Left lobe of liver (tissue), 2 donors: Measurements from ENCODE around the gene MUC5B. TPM values are rescaled to one million over a fixed set of nuclear protein-coding genes. Genes with fewer than 3 reads are reported as not detected.
A peak's percentile ranks its signal among the peaks of the same experiment; 100 is the strongest.
"Not testable (repeated sequence)": the region's sequence is repeated elsewhere in the genome, so short reads cannot be mapped to it uniquely, and the experiment has no call there.

Source experiments
- ATAC-seq: fragments of 200-7000 bp; cut with Tn5 transposase; one replicate; pipeline ENCODE4 v1.9.1; 2020; ENCODE audit warnings: mild to moderate bottlenecking, moderate library complexity
- DNase-seq: peaks from one replicate; pipeline ENCODE4 v3.0.0-alpha.2; 2020; ENCODE audit warnings: low spot score
- total RNA-seq: library from RNA; stranded (reverse); gene quantifications from one replicate; pipeline ENCODE4 v1.2.1, GENCODE V29; 2021
- donor health status: DM: no; HTN: no; CAD: no; lungs with moderate emphysema.
- donor health status: DM: no; HTN: yes; CAD: no.

Gene MUC5B
- total RNA-seq, 1 donor from 2014 or later: 4.1 TPM

DNA sequence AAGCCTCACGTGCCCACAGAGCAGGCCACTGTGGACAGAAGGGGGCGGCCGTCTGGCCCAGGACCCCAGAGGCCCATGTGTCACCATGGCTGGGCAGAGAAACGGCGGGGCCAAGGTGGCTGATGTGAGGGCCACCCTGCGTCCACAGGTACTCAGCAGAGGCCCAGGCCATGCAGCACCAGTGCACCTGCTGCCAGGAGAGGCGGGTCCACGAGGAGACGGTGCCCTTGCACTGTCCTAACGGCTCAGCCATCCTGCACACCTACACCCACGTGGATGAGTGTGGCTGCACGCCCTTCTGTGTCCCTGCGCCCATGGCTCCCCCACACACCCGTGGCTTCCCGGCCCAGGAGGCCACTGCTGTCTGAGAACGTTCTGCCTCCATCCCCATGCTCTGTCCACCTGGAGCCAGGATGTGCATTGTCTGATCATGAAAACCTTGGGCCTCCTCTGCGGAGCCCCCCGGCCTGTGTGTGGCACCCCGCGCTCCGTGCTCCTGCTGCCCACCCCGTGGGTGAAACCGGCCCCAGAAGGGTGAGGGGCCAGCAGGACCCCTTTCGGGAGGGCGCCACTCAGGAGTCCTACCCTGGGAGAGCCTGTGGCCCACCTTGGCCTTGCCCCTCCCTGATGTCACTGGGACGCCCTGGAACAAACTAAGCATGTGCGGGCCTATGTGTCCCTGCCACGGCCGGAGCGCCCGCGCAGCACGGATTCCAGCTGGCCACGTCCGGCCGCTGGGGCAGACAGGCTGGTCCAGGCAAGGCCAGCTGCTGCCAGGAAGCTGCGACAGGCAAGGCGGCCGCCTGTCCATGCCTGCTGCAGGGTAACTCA, 38.6 kb downstream of the MUC5B start:
- no peak for DNase-seq
- no peak for ATAC-seq

- ATAC-seq: peak; percentile 95
Measured at GRCh38 chr11:1262172-1263006, 39.5 kb downstream of the MUC5B start.

GRCh38 chr11:1263010-1263409, 40.1 kb downstream of the MUC5B start:
- DNase-seq: no peak
- no peak for ATAC-seq

More at GRCh38 chr11:1262172-1263006, 39.5 kb downstream of the MUC5B start:
- peak; percentile 89 for DNase-seq

- peak; percentile 41 for ATAC-seq
Measured at GRCh38 chr11:1264444-1264843, 41.6 kb downstream of the MUC5B start.

DNA sequence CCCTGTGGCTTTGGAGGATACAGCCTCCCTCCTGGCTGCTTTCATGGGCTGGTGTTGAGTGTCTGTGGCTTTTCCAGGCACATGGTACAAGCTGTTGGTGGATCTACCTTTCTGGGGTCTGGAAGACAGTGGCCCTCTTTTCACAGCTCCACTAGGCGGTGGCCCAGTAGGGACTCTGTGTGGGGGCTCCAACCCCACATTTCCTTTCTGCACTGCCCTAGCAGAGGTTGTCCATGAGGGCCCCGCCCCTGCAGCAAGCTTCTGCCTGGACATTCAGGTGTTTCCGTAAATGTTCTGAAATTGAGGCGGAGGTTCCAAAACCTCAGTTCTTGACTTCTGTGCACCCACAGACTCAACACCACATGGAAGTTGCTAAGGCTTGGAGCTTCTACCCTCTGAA, 42.6 kb downstream of the MUC5B start:
- ATAC-seq, DNase-seq: not testable (repeated sequence)

More at GRCh38 chr11:1264444-1264843, 41.6 kb downstream of the MUC5B start:
- DNase-seq: not testable (repeated sequence)

DNA sequence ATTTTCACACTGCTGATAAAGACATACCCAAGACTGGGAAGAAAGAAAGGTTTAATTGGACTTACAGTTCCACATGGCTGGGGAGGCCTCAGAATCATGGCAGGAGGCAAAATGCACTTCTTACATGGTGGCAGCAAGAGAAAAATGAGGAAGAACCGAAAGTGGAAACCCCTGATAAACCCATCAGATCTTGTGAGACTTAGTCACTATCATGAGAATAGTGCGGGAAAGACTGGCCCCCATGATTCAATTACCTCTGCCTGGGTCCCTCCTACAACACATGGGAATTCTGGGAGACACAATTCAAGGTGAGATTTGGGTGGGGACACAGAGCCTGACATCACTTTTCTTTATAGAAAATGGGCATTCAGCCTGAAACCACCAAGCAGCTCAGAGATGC, 44.1 kb downstream of the MUC5B start:
- DNase-seq, ATAC-seq: not testable (repeated sequence)

GRCh38 chr11:1267441-1268100, 44.7 kb downstream of the MUC5B start:
- DNase-seq (no peak), ATAC-seq (no peak)

DNA sequence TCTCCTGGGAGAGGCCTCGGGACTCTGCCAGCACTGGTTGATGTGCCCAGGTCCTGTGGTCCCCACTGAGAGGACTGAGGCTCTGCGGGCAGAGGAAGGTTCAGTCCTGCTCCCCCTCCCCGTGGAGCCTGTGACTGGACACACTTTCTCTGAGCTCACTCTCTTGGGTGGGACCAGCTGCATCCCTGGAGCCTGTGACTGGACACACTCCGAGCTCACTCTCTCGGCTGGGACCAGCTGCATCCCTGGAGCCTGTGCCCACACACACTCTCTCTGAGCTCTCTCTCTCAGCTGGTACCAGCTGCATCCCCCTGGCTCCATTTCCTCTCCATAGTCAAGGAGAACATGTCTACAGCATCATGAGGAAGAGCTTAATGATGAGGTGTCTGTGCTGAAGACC, 47.1 kb downstream of the MUC5B start:
- DNase-seq: no peak
- peak; percentile 33 for ATAC-seq

DNA sequence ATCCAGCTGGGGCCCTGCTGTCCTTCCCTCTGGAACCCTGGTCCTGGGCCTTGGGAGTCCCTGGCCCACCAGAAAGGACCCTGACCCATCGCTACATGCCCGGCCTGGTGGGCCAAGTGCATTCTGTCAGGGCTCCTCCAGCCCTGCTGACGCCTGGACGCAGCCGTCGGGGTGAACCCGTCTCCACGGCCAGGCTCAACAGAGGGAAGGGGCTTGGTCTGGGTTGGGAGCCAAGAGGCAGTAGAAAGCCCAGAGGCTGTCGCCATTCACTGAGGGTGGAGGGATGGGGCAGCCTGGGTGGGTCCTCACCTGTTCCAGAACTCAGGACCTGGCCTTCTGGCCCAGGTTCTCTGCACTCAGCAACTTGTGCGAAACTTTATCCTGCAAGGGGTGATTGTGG, 47.6 kb downstream of the MUC5B start:
- DNase-seq (no peak), ATAC-seq (peak; percentile 15)

DNA sequence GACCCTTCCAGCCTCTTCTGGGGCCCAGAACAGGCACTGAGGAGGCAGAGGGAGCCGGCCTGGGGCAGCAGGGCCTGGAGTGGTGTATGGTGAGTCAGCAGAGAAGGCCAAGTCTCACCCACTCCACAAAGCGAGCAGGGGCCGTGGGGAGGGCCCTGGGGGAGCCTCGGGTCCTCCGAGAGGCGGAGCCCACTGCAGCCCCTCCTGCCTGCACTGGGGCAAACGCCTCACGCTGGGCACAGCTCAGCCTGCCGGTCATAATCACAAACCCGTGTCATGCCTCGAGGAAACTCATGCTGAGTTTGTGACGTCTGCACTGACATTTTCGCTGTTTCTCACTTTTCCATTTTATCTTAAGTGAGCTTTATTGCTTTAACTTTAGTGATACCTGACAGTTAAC, 48.1 kb downstream of the MUC5B start:
- no peak for ATAC-seq
- no peak for DNase-seq

- no peak for DNase-seq
- ATAC-seq: no peak
Measured at GRCh38 chr11:1271406-1271805, 48.5 kb downstream of the MUC5B start.

DNA sequence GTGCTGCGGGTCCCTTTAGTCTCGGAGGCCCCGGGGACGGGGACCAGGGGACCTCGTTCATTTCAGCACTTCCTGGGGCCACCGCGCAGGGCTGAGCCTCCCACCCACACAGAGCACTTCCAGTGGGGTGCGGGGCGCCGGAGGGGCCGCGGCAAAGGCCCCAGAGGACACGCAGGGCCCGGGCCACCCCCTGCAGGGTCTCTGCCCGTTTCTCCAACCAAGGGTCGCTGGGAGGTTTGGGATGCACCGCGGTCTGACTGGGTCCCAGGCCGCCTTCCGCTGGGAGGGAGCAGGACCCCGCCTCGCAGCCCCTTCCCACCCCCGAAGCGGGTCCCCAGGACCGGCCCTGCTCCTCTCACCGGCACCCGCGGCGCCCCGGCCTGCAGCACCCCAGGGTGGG, 49.1 kb downstream of the MUC5B start:
- ATAC-seq: no peak

GRCh38 chr11:1272531-1272930, 49.7 kb downstream of the MUC5B start:
- ATAC-seq (no peak), DNase-seq (no peak)

More for the DNA sequence above, 49.1 kb downstream of the MUC5B start:
- no peak for DNase-seq

DNA sequence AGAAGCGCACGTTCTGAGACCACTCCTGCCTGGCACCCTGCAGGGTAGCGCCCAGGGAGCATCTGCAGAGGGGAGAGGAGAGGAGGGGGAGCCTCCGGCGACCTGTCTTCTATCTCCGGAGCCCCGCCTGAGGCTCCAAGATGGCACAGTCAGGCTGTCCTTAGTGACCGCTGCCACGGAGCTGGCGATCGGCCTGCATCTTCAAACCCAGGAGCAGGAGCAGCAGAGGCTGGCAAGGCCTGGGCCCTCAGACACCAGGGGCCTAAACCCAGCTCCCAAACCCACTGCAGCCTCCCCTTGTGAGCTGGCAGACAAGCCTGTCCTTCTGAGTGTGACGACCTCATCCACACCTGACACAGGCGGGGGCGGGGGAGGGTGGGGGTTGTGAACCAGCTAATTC, 51.6 kb downstream of the MUC5B start:
- DNase-seq (no peak), ATAC-seq (no peak)

DNA sequence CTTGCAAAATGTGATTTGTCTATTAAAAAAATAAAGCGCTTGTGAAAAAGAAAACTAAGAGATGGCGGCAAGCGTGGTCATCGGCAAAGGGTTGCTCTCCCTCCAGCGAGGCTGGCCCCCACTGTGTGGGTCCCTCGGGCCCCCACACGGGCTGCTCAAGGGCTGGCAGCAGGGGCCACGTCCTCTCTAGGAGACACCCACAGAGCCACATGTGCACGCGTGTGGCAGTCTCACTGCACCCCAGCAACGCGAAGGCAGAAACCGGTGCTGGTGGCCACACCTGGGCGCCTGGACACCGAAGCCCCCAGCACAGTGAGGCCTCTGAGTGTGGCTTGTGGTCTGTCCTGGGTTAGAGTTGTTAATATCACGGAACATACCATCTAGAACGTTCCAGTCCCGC, 52.2 kb downstream of the MUC5B start:
- DNase-seq (no peak), ATAC-seq (no peak)

- ATAC-seq (peak; percentile 35), DNase-seq (no peak)
Measured at GRCh38 chr11:1276041-1276790, 53.4 kb downstream of the MUC5B start.

- DNase-seq (no peak), ATAC-seq (no peak)
Measured at GRCh38 chr11:1276866-1277615, 54.2 kb downstream of the MUC5B start.

GRCh38 chr11:1277936-1278512, 55.2 kb downstream of the MUC5B start:
- ATAC-seq: peak; percentile 9
- no peak for DNase-seq
